Suprapubic skin (tissue), 4 donors: Measurements from ENCODE around the gene MYH10. TPM values are rescaled to one million over a fixed set of nuclear protein-coding genes. Genes with fewer than 3 reads are reported as not detected.

ENCODE experiments used
- DNase-seq, 2 donors: peaks; one replicate each; pipeline ENCODE4 v3.0.0-alpha.2; 2019; ENCODE audit warnings: low spot score in 2 of 2
- H3K27ac ChIP-seq: fragments of 200-600 bp; sonication (generic); one replicate; pipeline ENCODE4 v1.5.1; 2019
- H3K27me3 ChIP-seq: fragments of 200-600 bp; sonication (generic); one replicate; pipeline ENCODE4 v1.5.1; 2019
- H3K36me3 ChIP-seq: fragments of 200-600 bp; sonication (generic); one replicate; pipeline ENCODE4 v1.5.1; 2019
- H3K4me1 ChIP-seq: fragments of 200-600 bp; sonication (generic); one replicate; pipeline ENCODE4 v1.5.1; 2019
- H3K4me3 ChIP-seq: fragments of 200-600 bp; sonication (generic); one replicate; pipeline ENCODE4 v1.5.1; 2019; ENCODE audit warnings: mild to moderate bottlenecking
- H3K9me3 ChIP-seq: fragments of 200-600 bp; sonication (generic); one replicate; pipeline ENCODE4 v1.5.1; 2019
- EP300 ChIP-seq: sonication (generic); formaldehyde crosslinking; IDR thresholded peaks from one replicate; pipeline ENCODE4 v1.6.1; 2017; ENCODE audit warnings: antibody characterized with exemption
- POLR2A ChIP-seq, 2 donors: fragments of 450-650 bp; IDR thresholded peaks; one replicate each; pipeline ENCODE4 v1.6.1; 2017; ENCODE audit warnings: antibody characterized with exemption in 2 of 2, mild to moderate bottlenecking in 2 of 2, moderate library complexity in 2 of 2
- POLR2AphosphoS5 ChIP-seq, 3 donors: sonication (generic); formaldehyde crosslinking; IDR thresholded peaks; one replicate each; pipeline ENCODE4 v1.6.1; 2017; ENCODE audit warnings: antibody characterized with exemption in 3 of 3
- WGBS: methylation state at CpG from one replicate; pipeline ENCODE4 v1.1.5; 2018; 5-methylcytosine and 5-hydroxymethylcytosine counted together
- total RNA-seq, 4 donors: library from RNA; depleted of rRNA; stranded (reverse); fragments of >200 nt; gene quantifications; one replicate each; pipeline ENCODE4 v1.1.0, GENCODE V29; 2016
- TF ChIP-seq, protein P1 (sequence below), 2 donors: fragments of 200-600 bp in 1 of 2; fragments of 450-650 bp in 1 of 2; sonication (generic) in 1 of 2; IDR thresholded peaks; one replicate each; pipeline ENCODE4 v1.5.1; 2016 to 2019; ENCODE audit warnings: antibody characterized with exemption in 2 of 2, mild to moderate bottlenecking in 1 of 2, moderate library complexity in 1 of 2

MYH10 gene
- total RNA-seq, 4 donors from 2014 or later = 9.5 to 18.3 (median 13.2) TPM

DNA sequence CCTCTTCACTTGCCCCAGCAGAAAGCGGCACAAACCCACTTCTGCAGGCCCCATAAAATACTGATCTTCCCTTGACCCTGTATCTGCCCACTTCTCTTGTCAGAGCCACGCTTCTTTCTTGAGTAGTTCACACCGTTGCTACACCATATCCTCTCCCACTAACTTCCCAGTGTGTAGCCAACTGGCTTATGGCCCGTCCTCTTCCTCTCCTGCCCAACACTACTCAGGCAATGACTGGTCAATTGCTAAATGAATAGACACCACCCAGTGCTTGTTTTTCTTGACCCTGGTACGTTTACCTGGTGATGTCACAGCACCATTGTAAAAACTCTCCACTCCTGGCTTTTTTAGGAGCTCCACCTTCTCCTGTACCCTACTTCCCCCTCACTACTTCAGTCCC, 107.9 kb downstream of the MYH10 start:
- Histone ChIP-seq H3K9me3 (no peaks in the 10 kb centered on the region), H3K4me1 (no peaks in the 10 kb centered on the region), H3K36me3 (peaks cover 35% of the 10 kb centered on the region), H3K4me3 (no peak overlapping the region), H3K27me3 (no peaks in the 10 kb centered on the region), H3K27ac (no peak overlapping the region)
- no peak for DNase-seq
- TF ChIP-seq, protein P1, sequence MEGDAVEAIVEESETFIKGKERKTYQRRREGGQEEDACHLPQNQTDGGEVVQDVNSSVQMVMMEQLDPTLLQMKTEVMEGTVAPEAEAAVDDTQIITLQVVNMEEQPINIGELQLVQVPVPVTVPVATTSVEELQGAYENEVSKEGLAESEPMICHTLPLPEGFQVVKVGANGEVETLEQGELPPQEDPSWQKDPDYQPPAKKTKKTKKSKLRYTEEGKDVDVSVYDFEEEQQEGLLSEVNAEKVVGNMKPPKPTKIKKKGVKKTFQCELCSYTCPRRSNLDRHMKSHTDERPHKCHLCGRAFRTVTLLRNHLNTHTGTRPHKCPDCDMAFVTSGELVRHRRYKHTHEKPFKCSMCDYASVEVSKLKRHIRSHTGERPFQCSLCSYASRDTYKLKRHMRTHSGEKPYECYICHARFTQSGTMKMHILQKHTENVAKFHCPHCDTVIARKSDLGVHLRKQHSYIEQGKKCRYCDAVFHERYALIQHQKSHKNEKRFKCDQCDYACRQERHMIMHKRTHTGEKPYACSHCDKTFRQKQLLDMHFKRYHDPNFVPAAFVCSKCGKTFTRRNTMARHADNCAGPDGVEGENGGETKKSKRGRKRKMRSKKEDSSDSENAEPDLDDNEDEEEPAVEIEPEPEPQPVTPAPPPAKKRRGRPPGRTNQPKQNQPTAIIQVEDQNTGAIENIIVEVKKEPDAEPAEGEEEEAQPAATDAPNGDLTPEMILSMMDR (IDR thresholded peaks at IDR 0.05) = no peak
- no peak for TF ChIP-seq POLR2A (IDR thresholded peaks at IDR 0.05)
- no peak for TF ChIP-seq EP300
- TF ChIP-seq POLR2AphosphoS5 (IDR thresholded peaks at IDR 0.05) = no peak
- WGBS = 80% methylated on average over 5 of the region's 5 CpGs

DNA sequence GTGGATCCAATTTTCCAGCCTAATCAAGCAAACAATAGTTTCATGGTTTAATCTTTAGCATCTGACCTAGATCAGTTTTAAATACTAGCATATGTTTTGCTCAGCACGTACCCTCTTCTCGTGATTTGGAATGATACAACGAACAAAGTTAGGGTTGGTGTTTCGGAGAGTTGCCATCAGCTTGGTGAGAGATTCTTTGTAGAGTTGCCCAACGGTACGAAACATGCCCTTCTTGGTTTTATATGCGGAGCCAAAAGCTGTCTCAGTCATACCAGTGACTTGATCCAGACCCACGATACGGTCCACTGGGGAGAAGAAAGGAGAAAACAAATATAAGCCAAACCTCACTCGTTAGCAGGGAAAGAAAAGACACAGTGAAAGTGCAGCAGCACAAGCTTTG, 109.5 kb downstream of the MYH10 start:
- Histone ChIP-seq H3K27me3 (no peaks in the 10 kb centered on the region), H3K9me3 (no peaks in the 10 kb centered on the region), H3K36me3 (peaks cover 40% of the 10 kb centered on the region), H3K4me3 (no peak overlapping the region), H3K4me1 (no peaks in the 10 kb centered on the region), H3K27ac (no peak overlapping the region)
- WGBS = 74% methylated on average over 10 of the region's 10 CpGs
- TF ChIP-seq POLR2AphosphoS5 (IDR thresholded peaks at IDR 0.05) (no peak), POLR2A (IDR thresholded peaks at IDR 0.05) (no peak), EP300 (no peak)
- TF ChIP-seq, protein P1 (IDR thresholded peaks at IDR 0.05) = no peak
- no peak for DNase-seq

DNA sequence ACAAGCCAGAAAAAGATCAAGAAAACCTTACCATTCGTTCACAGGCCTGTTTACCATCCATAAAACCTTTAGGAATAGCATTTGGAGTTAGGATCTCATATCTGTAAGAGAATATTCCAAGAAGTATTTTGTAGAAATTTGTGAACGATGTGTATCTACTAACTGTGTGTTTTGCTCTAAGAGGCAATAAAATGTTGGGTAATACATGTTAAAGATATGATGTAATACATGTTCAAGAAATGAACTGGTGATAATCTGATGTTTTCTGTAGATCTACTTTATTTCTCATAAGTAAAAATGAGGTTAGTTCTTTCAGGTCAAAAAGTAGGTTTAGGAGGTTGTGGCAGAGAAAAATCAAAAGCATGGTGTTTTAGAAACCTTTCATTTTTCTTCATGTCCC, 111.7 kb downstream of the MYH10 start:
- TF ChIP-seq POLR2AphosphoS5 (IDR thresholded peaks at IDR 0.05) = no peak
- TF ChIP-seq, protein P1 (IDR thresholded peaks at IDR 0.05) = no peak
- TF ChIP-seq POLR2A (IDR thresholded peaks at IDR 0.05) = no peak
- no peak for TF ChIP-seq EP300
- no peak for DNase-seq
- WGBS = 89% methylated on average over 2 of the region's 2 CpGs
- Histone ChIP-seq H3K36me3 (peaks cover 55% of the 10 kb centered on the region), H3K27me3 (no peaks in the 10 kb centered on the region), H3K27ac (no peak overlapping the region), H3K4me3 (no peak overlapping the region), H3K4me1 (no peaks in the 10 kb centered on the region), H3K9me3 (no peaks in the 10 kb centered on the region)

DNA sequence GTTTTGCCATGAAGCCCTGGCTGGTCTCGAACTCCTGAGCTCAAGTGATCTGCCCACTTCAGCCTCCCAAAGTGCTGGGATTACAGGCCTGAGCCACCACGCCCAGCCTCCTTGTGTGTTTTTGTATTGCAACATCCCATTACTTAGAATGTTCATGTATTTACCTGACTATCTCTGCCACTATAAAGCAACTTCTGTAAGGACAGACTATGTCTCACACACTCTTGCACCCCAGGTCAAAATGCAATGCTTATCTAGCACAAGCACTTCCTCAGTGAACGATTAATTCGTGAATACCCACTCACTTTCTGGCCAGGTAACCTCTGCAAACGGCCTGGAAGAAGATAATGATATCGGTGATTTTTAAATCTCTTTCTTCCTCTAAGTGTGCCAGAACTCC, 112.2 kb downstream of the MYH10 start:
- H3K27me3 ChIP-seq = no peaks in the 10 kb centered on the region
- 96% methylated on average over 6 of the region's 6 CpGs for WGBS
- H3K4me3 ChIP-seq = no peak overlapping the region
- no peak for DNase-seq
- H3K4me1 ChIP-seq = no peaks in the 10 kb centered on the region
- H3K27ac ChIP-seq = no peak overlapping the region
- TF ChIP-seq, protein P1 (IDR thresholded peaks at IDR 0.05) = no peak
- TF ChIP-seq POLR2AphosphoS5 (IDR thresholded peaks at IDR 0.05) = no peak
- TF ChIP-seq EP300 = no peak
- TF ChIP-seq POLR2A (IDR thresholded peaks at IDR 0.05) = no peak
- H3K36me3 ChIP-seq = peaks cover 58% of the 10 kb centered on the region
- H3K9me3 ChIP-seq = no peaks in the 10 kb centered on the region

DNA sequence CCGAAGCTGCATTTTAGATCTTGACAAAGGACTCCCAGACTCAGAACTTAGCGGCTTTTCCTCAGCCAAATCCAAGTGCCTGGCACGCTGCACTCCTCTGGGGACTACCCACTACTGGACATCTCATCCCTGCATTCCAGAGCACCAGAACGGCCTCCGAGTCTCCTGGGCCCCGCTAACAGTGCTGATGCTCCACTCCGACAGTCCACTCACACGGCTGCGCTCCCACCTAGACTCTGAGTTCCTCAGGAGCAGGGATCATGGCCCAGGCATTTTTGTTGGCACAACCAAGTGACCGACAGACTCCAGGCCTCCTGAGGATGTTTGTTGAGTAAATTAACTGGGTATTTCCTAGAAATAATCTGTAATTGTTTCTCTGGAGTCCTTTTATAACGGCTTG, 115.7 kb downstream of the MYH10 start:
- H3K9me3 ChIP-seq = no peaks in the 10 kb centered on the region
- H3K27me3 ChIP-seq = no peaks in the 10 kb centered on the region
- no peak overlapping the region for H3K27ac ChIP-seq
- DNase-seq = no peak
- H3K36me3 ChIP-seq = peaks cover 64% of the 10 kb centered on the region
- no peak overlapping the region for H3K4me3 ChIP-seq
- WGBS = 96% methylated on average over 11 of the region's 11 CpGs
- no peak for TF ChIP-seq EP300
- TF ChIP-seq POLR2A (IDR thresholded peaks at IDR 0.05) = no peak
- no peaks in the 10 kb centered on the region for H3K4me1 ChIP-seq

DNA sequence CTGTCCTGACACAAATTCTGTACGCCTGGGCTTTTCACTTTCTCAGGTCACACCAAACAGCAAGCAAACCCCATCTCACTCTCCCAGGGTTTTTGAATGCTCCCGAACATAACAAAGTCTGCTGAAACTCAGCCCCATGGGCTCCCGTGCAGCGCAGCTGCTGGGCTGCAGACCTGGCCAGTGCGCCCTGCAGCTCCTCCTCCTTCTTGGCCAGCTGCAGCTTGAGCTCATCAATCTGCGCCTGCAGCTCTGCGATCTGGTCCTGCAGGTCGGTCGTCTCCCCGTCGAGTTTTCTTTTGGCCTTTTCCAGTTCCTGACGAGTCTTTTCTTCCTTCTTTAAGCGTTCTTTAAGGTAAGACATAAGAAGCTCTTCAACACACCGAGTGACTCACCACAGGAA, 124.4 kb downstream of the MYH10 start:
- Histone ChIP-seq H3K36me3 (peaks cover 31% of the 10 kb centered on the region), H3K27me3 (no peaks in the 10 kb centered on the region), H3K27ac (no peak overlapping the region), H3K9me3 (no peaks in the 10 kb centered on the region), H3K4me3 (no peak overlapping the region), H3K4me1 (peaks cover 10% of the 10 kb centered on the region)
- 83% methylated on average over 14 of the region's 14 CpGs for WGBS
- no peak for DNase-seq
- TF ChIP-seq POLR2AphosphoS5 (IDR thresholded peaks at IDR 0.05) (no peak), POLR2A (IDR thresholded peaks at IDR 0.05) (no peak), EP300 (no peak)
- TF ChIP-seq, protein P1 (IDR thresholded peaks at IDR 0.05) = no peak
